Measurements from ENCODE around the gene ZKSCAN4. TPM values are rescaled to one million over a fixed set of nuclear protein-coding genes. Genes with fewer than 3 reads are reported as not detected.

ZKSCAN4 gene
- total RNA-seq, 2 donors from 2014 or later, result 2.7 to 5.8 TPM

DNA sequence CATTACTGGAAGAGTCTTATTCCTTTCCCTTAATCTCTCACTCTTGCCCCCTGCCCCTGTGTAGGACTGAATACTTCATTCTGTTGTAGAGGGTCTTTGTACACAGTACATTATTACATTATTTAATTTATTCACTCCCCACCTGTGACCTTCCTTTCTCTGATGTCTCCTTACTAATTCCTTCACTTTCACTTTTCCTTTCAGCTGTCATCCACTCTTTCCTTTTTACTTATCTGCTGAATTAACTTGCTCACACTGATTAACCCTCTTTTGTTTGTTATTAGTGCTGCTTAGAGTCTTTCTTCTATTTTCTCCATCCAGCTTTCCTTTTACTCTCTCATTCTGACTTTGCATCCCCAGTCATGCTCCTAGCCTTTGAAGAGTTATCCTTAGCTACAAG, 22.8 kb upstream of the ZKSCAN4 start:
- TF ChIP-seq, protein P1, sequence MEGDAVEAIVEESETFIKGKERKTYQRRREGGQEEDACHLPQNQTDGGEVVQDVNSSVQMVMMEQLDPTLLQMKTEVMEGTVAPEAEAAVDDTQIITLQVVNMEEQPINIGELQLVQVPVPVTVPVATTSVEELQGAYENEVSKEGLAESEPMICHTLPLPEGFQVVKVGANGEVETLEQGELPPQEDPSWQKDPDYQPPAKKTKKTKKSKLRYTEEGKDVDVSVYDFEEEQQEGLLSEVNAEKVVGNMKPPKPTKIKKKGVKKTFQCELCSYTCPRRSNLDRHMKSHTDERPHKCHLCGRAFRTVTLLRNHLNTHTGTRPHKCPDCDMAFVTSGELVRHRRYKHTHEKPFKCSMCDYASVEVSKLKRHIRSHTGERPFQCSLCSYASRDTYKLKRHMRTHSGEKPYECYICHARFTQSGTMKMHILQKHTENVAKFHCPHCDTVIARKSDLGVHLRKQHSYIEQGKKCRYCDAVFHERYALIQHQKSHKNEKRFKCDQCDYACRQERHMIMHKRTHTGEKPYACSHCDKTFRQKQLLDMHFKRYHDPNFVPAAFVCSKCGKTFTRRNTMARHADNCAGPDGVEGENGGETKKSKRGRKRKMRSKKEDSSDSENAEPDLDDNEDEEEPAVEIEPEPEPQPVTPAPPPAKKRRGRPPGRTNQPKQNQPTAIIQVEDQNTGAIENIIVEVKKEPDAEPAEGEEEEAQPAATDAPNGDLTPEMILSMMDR (IDR thresholded peaks at IDR 0.05), result no peak
- Histone ChIP-seq H3K27me3 (replicated peaks; ENCODE audit: insufficient read depth) (no peaks in the 10 kb centered on the region), H3K4me1 (replicated peaks) (no peaks in the 10 kb centered on the region), H3K36me3 (peaks cover 0 to 11% of the 10 kb centered on the region in 2 donors), H3K4me3 (no peak overlapping the region), H3K27ac (no peak overlapping the region), H3K9me3 (no peaks in the 10 kb centered on the region)
- DNase-seq (ENCODE audit: low spot score), result no peak
- intact Hi-C loops (cut with DNase I), result no loop called here

DNA sequence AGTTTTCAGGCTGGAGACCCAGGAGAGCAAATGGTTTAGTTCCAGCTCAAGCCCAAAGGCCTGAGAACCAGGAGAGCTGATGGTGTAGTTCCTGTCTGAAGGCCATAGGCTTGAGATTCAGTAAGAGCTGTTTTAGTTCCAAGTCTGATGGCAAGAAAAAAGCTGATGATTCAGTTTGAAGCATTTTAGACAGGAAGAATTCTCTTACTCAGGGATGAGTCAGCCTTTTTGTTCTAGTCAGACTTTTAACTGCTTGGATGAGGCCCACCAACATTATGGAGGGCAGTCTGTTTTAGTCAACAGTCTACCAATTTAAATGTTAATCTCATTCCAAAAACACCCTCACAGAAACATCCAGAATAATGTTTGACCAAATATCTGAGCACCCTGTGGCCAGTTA, 17.4 kb upstream of the ZKSCAN4 start:
- Histone ChIP-seq H3K9me3 (no peaks in the 10 kb centered on the region), H3K4me3 (no peak overlapping the region), H3K4me1 (replicated peaks) (no peaks in the 10 kb centered on the region), H3K36me3 (peaks cover 0 to 11% of the 10 kb centered on the region in 2 donors), H3K27ac (no peak overlapping the region), H3K27me3 (replicated peaks; ENCODE audit: insufficient read depth) (no peaks in the 10 kb centered on the region)
- TF ChIP-seq POLR2AphosphoS5 (IDR thresholded peaks at IDR 0.05) (no peak), POLR2A (IDR thresholded peaks at IDR 0.05) (no peak)
- TF ChIP-seq, protein P1 (IDR thresholded peaks at IDR 0.05), result no peak
- DNase-seq (ENCODE audit: low spot score), result no peak
- intact Hi-C loops (cut with DNase I), result loop anchor here (5.0 kb wide), 1 partner anchor 68 kb away; the partner anchor contains the start of gene ZSCAN31

DNA sequence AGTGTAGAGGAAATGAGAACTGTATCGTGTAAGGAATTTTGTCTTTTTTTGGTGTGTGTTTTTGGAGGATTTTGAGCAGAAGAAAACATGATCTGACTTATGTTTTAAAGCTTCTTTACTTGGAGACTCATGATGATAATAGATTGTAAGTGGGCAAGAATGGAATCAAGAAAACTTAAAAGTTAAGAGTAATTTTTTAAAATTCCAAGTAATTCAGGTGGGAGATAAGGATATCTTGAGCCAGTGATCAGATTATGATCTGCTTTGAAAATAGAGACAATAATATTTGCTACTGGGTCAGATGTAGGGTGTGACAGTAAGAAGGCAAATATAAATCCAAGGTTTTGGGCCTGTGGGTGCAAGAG, 15.6 kb upstream of the ZKSCAN4 start:
- peak overlapping the region in 1 of 2 donors; percentile 73 for H3K27ac ChIP-seq
- H3K36me3 ChIP-seq, result peaks cover 0 to 3% of the 10 kb centered on the region in 2 donors
- TF ChIP-seq POLR2A (IDR thresholded peaks at IDR 0.05) (no peak), POLR2AphosphoS5 (IDR thresholded peaks at IDR 0.05) (no peak)
- TF ChIP-seq, protein P1 (IDR thresholded peaks at IDR 0.05), result no peak
- no peaks in the 10 kb centered on the region for H3K9me3 ChIP-seq
- intact Hi-C loops (cut with DNase I), result loop anchor here (5.0 kb wide), 1 partner anchor 70 kb away; the partner anchor contains the start of gene ZSCAN31
- no peak for DNase-seq (ENCODE audit: low spot score)
- H3K4me3 ChIP-seq, result peak overlapping the region; percentile 53 to 54
- no peaks in the 10 kb centered on the region for H3K4me1 ChIP-seq (replicated peaks)
- no peaks in the 10 kb centered on the region for H3K27me3 ChIP-seq (replicated peaks; ENCODE audit: insufficient read depth)
- 3% methylated on average over 1 of the region's 1 CpG for WGBS

DNA sequence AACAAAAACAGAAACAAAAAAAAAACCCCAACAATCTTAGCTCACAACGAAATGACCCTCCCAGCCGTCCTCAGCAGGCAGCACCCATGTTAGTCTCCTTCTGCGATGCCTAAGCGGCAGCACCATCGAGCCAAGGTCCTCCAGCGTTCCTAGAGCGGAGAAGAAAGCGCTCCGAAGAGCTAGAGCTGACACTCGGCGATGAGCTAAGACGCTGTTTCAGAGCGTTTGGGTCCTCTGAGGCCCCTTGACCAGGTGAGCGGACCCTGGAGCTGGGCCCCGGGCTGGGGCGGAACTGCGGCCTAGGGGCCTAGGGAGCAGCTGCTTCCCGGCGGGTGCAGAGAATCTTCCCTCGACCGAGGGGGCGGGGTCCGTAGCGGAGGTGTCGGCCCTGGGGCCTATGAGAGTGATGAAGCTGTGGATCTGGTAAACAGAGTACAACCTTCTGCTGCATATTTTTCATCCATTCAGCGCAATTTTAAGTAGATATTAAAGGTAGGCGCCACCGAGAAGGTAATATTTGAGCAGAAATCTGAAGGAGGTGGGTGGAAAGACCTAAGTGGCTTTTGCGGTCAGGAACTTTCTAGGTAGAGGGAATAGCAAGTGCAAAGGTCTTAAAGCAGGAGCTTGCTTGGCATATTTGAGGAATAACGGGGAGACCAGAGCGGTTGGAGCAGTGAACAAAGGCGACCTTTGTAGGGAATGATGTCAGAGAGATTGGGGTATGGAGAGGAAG, 15.1 kb upstream of the ZKSCAN4 start, which contains the start of gene ZSCAN26:
Gene ZSCAN26, plus strand, starts transcription at position 182 of the 733 bp plus-strand sequence. CDS start 4,777 bp downstream, outside the sequence.
- WGBS, result under 1% methylated on average over 32 of the region's 32 CpGs
- Histone ChIP-seq H3K4me3 (peak within 1 kb of the TSS; percentile 53 to 54), H3K4me1 (replicated peaks) (no peaks in the 10 kb centered on the region), H3K27ac (peak within 1 kb of the TSS; percentile 73 to 80), H3K27me3 (replicated peaks; ENCODE audit: insufficient read depth) (no peaks in the 10 kb centered on the region), H3K9me3 (no peaks in the 10 kb centered on the region), H3K36me3 (no peaks in the 10 kb centered on the region)
- intact Hi-C loops (cut with DNase I), result loop anchor here (5.0 kb wide), 1 partner anchor 70 kb away; the partner anchor contains the start of gene ZSCAN31
- TF ChIP-seq, protein P1 (IDR thresholded peaks at IDR 0.05), result no peak
- TF ChIP-seq POLR2AphosphoS5 (IDR thresholded peaks at IDR 0.05) (peak; percentile 66), POLR2A (IDR thresholded peaks at IDR 0.05) (peak; percentile 31)
- DNase-seq (ENCODE audit: low spot score), result peak; percentile 65

DNA sequence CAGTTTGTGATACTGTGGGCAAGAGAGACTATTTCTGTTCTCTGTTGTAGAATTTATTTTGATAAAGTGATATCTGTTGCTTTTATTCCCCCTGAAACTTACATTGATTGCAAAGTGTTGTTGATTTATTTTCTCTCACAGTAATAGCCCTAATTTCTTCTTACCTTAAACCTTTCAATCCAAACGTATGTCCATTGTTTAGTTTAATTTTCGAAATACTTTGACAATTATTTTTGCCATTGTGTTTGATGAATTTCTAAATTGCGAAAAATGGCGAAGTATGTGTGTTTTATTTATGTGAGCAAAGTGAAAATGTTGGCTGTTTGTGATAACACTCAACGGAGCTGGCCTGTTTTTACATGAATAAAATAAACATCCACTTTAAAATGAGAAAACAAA, 14.5 kb upstream of the ZKSCAN4 start:
- H3K9me3 ChIP-seq, result no peaks in the 10 kb centered on the region
- TF ChIP-seq, protein P1 (IDR thresholded peaks at IDR 0.05), result no peak
- TF ChIP-seq POLR2AphosphoS5 (IDR thresholded peaks at IDR 0.05), result no peak
- no peak for TF ChIP-seq POLR2A (IDR thresholded peaks at IDR 0.05)
- WGBS, result 6% methylated on average over 5 of the region's 5 CpGs
- no peaks in the 10 kb centered on the region for H3K4me1 ChIP-seq (replicated peaks)
- H3K4me3 ChIP-seq, result peak overlapping the region; percentile 53 to 54
- H3K36me3 ChIP-seq, result no peaks in the 10 kb centered on the region
- H3K27me3 ChIP-seq (replicated peaks; ENCODE audit: insufficient read depth), result no peaks in the 10 kb centered on the region
- H3K27ac ChIP-seq, result peak overlapping the region; percentile 73 to 80
- no peak for DNase-seq (ENCODE audit: low spot score)
- intact Hi-C loops (cut with DNase I), result loop anchor here (5.0 kb wide), 1 partner anchor 71 kb away; the partner anchor contains the start of gene ZSCAN31
